ENCODE measurements around the gene CCSER1. TPM values are rescaled to one million over a fixed set of nuclear protein-coding genes. Genes with fewer than 3 reads are reported as not detected.

Gene CCSER1
- total and polyA plus RNA-seq, 2 donors (not counting 1 experiment from before 2014, with no cell fraction given): 10.7 to 39.5 TPM

DNA sequence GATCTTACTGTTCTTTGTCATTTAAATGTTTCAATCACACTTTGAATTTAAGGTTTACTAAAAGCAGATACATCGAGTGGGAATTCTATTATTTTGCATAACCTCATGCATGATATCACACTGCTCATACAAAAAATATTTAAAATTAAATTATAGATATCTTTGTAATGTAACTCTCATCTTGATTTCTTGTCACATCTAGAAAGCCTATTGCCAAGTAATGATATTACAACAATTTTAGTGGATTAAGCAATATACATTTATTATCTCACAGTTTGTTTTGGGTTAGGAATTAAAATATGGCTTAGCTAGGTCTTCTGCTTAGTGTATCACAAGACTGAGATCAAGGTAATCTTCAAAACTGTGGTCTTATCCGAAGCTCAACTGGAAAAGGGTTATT is 865.0 kb downstream of the CCSER1 start:
- H3K4me3 Mint-ChIP-seq: no peak overlapping the region
- intact Hi-C loops (cut with micrococcal nuclease): no loop called here
- no peaks in the 10 kb centered on the region for H3K4me1 Mint-ChIP-seq

DNA sequence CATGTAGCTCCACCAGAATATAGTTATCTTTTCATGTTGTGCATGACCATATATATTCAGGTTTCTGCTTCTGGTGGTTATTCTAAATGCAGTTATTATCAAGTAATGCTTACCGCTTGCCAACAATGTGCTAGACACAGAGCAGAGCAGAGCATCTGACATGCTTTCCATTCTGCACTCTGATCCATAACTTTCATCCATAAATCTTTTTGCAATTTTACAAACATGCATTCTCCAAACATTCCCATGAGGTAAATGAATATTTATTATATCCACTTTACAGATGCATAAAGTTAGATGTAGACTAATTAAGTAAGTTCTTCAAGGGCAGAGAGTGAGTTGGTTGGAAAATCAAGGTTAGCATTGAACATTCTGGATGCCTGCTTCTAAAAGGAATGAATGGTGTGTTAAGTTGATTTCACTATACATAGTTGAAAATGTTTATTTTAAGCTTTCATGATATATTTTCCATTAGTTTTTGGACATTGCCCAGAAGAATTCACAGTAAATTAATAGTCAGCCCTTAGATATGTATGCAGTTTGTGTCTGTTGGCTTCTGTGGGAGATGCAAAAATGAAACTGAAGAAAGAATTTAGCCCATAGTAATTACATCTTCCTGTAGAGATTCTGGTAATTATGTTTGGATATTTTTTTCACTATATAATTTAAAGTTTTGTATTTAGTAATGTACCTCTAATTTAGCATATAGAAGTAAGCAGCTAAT is 867.8 kb downstream of the CCSER1 start:
- TF ChIP-seq EZH2 (IDR thresholded peaks at IDR 0.05; ENCODE audit: borderline replicate concordance, insufficient read depth, low read depth, low read length, poor library complexity, severe bottlenecking): no peak
- TF ChIP-seq, protein P1, sequence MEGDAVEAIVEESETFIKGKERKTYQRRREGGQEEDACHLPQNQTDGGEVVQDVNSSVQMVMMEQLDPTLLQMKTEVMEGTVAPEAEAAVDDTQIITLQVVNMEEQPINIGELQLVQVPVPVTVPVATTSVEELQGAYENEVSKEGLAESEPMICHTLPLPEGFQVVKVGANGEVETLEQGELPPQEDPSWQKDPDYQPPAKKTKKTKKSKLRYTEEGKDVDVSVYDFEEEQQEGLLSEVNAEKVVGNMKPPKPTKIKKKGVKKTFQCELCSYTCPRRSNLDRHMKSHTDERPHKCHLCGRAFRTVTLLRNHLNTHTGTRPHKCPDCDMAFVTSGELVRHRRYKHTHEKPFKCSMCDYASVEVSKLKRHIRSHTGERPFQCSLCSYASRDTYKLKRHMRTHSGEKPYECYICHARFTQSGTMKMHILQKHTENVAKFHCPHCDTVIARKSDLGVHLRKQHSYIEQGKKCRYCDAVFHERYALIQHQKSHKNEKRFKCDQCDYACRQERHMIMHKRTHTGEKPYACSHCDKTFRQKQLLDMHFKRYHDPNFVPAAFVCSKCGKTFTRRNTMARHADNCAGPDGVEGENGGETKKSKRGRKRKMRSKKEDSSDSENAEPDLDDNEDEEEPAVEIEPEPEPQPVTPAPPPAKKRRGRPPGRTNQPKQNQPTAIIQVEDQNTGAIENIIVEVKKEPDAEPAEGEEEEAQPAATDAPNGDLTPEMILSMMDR (IDR thresholded peaks at IDR 0.05): no peak
- H3K4me2 ChIP-seq (replicated peaks; ENCODE audit: low read depth, low read length, poor library complexity, severe bottlenecking): no peak overlapping the region
- H3K27me3 Mint-ChIP-seq: no peaks in the 10 kb centered on the region
- H3K9me3 Mint-ChIP-seq (ENCODE audit: insufficient read depth): no peaks in the 10 kb centered on the region
- no peak for ATAC-seq (ENCODE audit: low read depth)
- H4K20me1 ChIP-seq (ENCODE audit: control insufficient read depth, insufficient read depth, low read length, poor library complexity, severe bottlenecking): no peaks in the 10 kb centered on the region
- H3K36me3 ChIP-seq (replicated peaks in 1 of 2; ENCODE audit: control extremely low read depth in 1 of 2, control insufficient read depth in 1 of 2, extremely low read depth in 1 of 2, insufficient read depth in 2 of 2, low read length in 1 of 2): no peaks in the 10 kb centered on the region
- no peak overlapping the region for H3K9ac ChIP-seq (ENCODE audit: low read length)
- H3K27me3 ChIP-seq (replicated peaks in 1 of 4; ENCODE audit: control extremely low read depth in 1 of 4, control insufficient read depth in 3 of 4, insufficient read depth in 4 of 4, low read length in 3 of 4): no peaks in the 10 kb centered on the region
- no peak overlapping the region for H3K4me3 Mint-ChIP-seq
- 80% methylated on average over 1 of the region's 1 CpG for whole genome bisulfite sequencing (ENCODE audit: insufficient coverage)
- H3K79me2 ChIP-seq (ENCODE audit: control insufficient read depth, insufficient read depth, low read length): no peaks in the 10 kb centered on the region
- no peaks in the 10 kb centered on the region for H3K9me3 ChIP-seq (ENCODE audit: control extremely low read depth in 1 of 3, control insufficient read depth in 2 of 3, insufficient read depth in 1 of 3, low read length in 2 of 3)
- no peak overlapping the region for H3K4me3 ChIP-seq (ENCODE audit: control extremely low read depth in 1 of 5, extremely low read depth in 1 of 5, insufficient read depth in 1 of 5, low read depth in 2 of 5, low read length in 4 of 5)
- no peak overlapping the region for H3K27ac Mint-ChIP-seq
- H3K27ac ChIP-seq (ENCODE audit: low read length in 2 of 2): no peak overlapping the region
- H3K4me1 ChIP-seq (ENCODE audit: control insufficient read depth in 2 of 2, insufficient read depth in 2 of 2, low read length in 2 of 2): no peaks in the 10 kb centered on the region
- intact Hi-C loops (cut with micrococcal nuclease): no loop called here
- no peak overlapping the region for H2AFZ ChIP-seq (ENCODE audit: insufficient read depth, low read depth, low read length, poor library complexity, severe bottlenecking)
- DNase-seq: no peak
- ChIA-PET POLR2A (no interaction called here), CTCF (no interaction called here)
- H3K4me1 Mint-ChIP-seq: no peaks in the 10 kb centered on the region

More for the DNA sequence above, 865.0 kb downstream of the CCSER1 start:
- H3K79me2 ChIP-seq (ENCODE audit: control insufficient read depth, insufficient read depth, low read length): no peaks in the 10 kb centered on the region
- no peak overlapping the region for H3K4me3 ChIP-seq (ENCODE audit: control extremely low read depth in 1 of 5, extremely low read depth in 1 of 5, insufficient read depth in 1 of 5, low read depth in 2 of 5, low read length in 4 of 5)
- Mint-ChIP-seq H3K27me3 (no peaks in the 10 kb centered on the region), H3K27ac (no peak overlapping the region), H3K9me3 (ENCODE audit: insufficient read depth) (no peaks in the 10 kb centered on the region)
- no peak overlapping the region for H3K4me2 ChIP-seq (replicated peaks; ENCODE audit: low read depth, low read length, poor library complexity, severe bottlenecking)
- H3K36me3 ChIP-seq (replicated peaks in 1 of 2; ENCODE audit: control extremely low read depth in 1 of 2, control insufficient read depth in 1 of 2, extremely low read depth in 1 of 2, insufficient read depth in 2 of 2, low read length in 1 of 2): no peaks in the 10 kb centered on the region
- no peak overlapping the region for H3K27ac ChIP-seq (ENCODE audit: low read length in 2 of 2)
- ChIA-PET POLR2A (no interaction called here), CTCF (no interaction called here)
- H3K4me1 ChIP-seq (ENCODE audit: control insufficient read depth in 2 of 2, insufficient read depth in 2 of 2, low read length in 2 of 2): no peaks in the 10 kb centered on the region
- H3K9me3 ChIP-seq (ENCODE audit: control extremely low read depth in 1 of 3, control insufficient read depth in 2 of 3, insufficient read depth in 1 of 3, low read length in 2 of 3): no peaks in the 10 kb centered on the region
- no peaks in the 10 kb centered on the region for H3K27me3 ChIP-seq (replicated peaks in 1 of 4; ENCODE audit: control extremely low read depth in 1 of 4, control insufficient read depth in 3 of 4, insufficient read depth in 4 of 4, low read length in 3 of 4)
- TF ChIP-seq EZH2 (IDR thresholded peaks at IDR 0.05; ENCODE audit: borderline replicate concordance, insufficient read depth, low read depth, low read length, poor library complexity, severe bottlenecking): no peak
- TF ChIP-seq, protein P1 (IDR thresholded peaks at IDR 0.05): no peak
- H3K9ac ChIP-seq (ENCODE audit: low read length): no peak overlapping the region
- WGBS (ENCODE audit: insufficient coverage): no CpG with 5 or more reads among the region's 2 CpGs
- no peak overlapping the region for H2AFZ ChIP-seq (ENCODE audit: insufficient read depth, low read depth, low read length, poor library complexity, severe bottlenecking)
- no peaks in the 10 kb centered on the region for H4K20me1 ChIP-seq (ENCODE audit: control insufficient read depth, insufficient read depth, low read length, poor library complexity, severe bottlenecking)
- DNase-seq: no peak
- no peak for ATAC-seq (ENCODE audit: low read depth)

All from B cell (primary cell).